IPS DF 4.7 (cell line): Measurements from ENCODE around the gene PAQR5.
"Not testable (repeated sequence)": the region's sequence is repeated elsewhere in the genome, so short reads cannot be mapped to it uniquely, and the experiment has no call there.

Experiments used
- DNase-seq: peaks from one replicate; pipeline ENCODE4 v3.0.0-alpha.2; 2013; ENCODE audit warnings: low spot score; ENCODE audit errors: extremely low read depth

PAQR5 gene

DNA sequence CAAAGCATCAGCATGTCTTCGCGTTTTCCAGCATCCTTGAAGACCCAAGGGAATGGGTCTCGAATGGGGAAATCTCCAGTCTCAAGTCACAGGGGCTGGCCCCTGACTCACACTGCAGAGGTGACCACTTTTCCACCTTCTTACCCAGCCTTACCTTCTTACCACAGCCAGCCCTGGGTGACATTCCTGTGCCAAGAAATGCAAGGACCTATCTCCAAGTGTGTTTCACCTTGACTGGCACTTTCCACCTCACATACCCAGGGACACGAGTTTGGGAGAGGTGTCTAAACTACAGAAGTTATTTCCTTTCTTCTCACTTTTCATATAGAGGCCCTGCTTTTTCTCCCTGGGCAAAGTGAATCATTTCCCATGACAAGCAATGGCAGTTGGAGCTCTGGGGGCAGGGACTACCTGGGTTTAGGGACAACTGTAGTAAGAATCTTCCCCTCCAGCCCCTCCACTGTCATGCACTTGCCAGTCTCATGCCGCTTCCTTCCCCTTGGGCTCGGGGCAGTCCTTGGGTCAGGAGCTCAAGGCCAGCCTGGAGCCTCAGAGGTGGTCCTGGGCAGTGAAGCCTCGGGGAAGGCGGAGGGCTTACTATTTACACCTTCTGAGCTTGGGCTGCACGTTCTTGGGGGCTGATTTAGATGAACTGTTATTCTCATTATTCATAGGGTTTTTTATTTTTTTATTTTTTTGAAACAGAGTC, 16.8 kb downstream of the PAQR5 start:
- no peak for DNase-seq

DNA sequence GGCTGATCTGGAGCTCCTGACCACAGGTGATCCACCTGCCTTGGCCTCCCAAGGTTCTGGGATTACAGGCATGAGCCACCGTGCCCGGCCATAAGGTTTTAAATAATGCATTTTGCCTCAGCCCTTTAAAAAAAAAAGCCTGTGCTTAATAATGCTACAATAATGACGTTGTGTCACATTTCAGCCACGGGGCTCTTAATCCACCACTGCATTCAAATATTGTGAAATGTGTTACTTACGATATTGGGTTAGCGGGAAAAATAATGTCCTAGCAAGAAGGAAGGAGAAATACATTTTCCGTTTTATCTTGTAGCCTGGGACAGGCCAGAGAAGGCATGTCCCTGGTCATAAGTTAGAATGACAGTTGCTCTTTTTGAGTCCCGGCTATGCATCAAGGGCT, 17.6 kb downstream of the PAQR5 start:
- no peak for DNase-seq

DNA sequence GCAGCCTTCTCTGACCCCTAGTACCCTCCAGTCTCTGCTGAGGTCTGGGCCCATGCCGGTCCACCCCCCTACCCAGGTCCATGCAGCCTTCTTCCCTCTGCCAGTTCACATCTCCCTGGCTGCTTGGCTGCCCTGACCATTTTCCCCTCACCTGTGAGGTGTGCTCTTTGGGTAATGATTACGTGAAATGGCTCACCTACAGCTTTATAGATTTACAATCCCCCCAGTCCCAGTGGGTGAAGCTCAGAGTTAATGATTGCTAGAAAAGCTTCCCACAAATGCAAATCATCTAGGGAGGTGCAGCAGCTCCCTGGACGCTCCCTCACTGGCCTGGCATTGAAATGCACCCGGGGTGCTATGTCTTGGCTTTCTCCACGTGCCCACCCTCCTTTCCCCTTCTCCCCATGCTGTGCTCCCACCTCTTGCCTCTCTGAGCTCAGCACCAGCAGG, 18.7 kb downstream of the PAQR5 start:
- DNase-seq: no peak

DNA sequence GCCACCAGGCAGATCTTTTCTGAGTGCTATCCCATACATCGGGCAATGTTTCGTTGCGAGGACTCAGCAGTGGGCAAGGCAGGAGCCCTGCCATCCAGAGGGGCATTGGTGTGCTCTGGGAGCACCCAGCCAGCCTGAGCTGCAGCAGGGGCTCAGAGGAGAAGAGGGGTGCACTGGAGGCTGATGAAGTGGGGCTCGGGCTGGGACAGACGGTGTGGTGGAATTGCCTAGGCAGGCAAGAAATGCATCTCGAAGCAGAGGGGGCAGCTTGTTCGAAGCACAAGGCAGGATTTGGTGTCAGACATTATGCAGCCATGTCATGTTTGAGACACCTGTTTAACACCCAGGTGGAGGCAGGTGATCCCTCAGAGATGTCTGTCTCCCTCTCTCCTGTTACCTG, 19.3 kb downstream of the PAQR5 start:
- no peak for DNase-seq

DNA sequence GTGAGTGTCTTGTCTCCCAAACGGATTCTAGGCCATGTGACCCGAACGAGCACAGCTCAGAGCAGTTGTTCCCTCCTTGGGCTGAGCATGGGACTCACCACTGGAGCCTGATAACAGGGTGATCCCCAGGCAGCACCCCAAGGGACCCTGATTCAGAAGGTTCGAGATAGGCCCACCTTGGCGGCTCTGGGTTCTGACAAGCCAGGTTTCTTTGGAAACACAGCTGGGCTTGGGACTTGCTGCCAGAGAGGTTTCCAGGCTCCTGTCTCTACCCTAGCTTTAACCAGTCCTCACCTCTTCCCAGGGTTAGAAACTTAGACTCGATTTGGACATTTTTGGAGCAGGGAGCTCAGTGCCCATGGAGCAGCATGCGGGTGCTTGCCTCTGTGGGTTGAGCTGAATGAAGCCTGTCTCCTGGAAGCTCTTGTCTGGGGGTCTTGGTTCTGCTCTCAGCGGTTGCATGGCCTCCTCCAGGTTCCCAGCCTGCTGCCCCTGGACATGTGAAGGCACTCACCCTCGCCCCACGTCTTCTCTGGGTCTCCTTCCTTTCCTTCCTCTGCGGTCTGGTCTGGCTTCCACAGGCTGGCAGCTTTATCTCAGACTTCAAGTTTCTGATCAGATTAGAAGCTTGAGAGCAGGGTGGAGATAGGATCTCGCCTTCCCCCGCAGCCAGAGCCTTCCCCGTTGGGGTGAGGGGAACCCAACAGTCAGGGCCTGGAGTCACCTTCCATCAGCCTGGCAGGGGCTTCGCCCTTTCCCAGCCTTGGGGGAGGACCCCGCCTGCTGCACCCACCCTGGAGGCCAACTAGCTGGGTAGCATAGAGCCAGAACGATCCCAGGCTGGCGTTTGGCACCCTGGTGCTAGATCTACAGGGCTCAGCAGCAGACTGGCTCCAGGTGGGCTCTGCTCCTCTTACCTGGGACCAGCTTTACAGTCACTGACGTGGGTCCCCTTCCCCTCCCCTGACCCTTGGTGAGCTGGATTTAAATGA, 21.0 kb downstream of the PAQR5 start:
- DNase-seq: no peak

DNA sequence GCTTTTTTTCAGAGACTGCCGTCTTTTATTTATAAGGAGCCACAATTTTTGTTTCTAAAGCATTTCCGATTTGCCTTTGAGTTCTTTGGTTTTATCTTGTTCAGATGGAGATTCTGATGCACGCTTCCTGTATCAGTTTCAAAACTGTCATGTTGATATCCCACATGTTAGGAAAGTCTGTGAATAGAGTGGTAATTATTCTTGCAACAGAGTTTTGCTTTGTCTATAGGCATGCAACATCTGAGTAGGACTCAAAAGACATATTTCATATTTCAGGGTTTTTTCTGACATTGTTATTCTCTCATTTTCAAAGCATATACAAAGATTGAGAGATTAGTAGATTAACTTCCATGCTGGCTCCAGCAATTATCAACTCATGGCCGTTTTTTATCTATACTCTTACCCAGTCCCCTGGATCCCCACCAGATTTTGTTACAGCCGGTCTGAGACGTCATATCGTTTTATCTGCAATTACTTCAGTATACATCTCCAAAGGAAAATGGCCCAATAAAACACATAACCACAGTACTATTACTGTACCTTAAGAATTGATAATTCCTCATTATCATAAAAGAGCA, 22.4 kb downstream of the PAQR5 start:
- no peak for DNase-seq

DNA sequence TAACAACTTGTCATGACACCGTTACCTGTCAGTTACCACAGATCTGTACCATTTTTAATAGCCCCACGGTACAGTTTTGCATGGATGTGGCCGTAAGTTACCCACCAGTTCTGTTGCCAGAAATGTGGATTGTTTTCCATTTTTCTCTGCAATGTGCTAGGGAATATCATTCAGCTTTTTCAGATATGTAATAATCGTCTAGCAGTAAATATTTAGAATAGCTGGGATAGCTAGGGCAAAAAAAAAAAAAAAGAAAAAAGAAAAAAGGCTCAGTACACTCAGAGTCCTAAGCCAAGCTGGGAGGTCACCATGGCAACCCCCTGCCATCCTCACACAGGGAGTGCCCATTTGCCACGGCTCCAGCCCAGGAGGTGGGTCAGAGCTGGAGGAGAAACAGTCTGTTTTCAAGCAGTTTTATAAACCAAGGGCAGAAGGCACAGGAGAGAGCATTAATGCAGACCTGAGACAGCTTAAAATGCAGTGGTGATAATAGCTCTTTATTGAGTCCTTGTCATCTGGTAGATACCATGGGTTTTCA, 25.2 kb downstream of the PAQR5 start:
- no peak for DNase-seq

DNA sequence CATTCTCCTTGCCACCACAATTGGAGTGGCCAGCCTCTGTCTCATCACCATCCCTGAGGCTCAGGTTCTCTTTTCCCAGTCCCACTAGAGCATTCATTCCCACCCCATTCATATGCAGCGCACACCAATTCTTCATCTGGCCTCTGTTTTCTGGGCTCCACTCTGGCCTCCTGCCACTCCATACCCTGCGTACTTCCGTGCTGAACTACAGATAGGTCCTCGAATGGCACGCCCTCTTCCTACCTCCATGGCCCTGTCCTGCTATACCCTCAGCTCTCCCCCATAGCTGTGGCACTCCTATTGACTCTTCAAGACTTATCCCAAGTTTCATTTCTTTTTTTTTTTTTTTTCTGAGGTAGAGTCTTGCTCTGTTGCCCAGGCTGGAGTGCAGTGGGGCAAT, 25.9 kb downstream of the PAQR5 start:
- no peak for DNase-seq

DNA sequence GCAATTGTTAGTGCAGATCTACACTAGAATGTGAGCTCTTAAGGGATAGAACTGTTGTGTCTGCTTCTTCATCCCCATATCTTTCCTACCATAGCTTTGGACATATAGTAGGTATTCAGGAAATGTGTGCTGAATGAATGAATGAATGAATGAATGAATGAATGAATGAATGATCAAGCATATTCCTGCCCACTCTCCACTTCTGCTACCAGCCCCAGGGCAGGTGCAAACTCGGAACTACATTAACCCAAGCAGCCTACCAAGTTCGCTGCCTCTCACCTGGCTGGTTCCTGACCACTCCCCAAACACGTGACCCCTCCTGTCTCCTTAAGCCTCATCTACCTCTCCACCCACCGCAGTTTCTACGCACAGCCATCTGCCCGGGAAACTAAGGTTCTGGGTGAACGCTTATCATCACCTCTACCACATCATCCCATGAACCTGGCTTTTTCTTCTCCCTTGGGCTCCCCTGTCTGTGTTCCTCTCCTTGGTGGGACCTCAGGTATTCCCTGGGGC, 26.8 kb downstream of the PAQR5 start:
- DNase-seq: no peak

DNA sequence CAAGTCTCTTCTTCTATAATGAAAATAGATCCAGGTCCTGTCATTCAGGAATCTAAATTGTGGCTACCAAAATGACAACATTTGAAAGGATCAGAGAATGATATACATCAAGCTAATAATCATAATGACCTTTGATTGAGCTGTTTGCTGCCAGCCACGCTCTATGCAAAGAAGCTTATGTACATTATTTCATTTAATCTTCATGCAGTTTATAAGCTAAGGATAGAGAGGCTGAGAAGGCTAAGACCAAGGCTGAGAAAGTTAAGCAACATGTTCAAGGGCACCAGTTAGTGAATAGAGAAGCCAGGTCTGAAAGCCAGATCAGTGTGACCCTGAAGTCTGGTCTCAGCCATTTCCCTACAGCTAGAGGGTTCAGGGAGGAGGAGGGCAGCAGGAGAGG, 29.4 kb downstream of the PAQR5 start:
- DNase-seq: no peak

DNA sequence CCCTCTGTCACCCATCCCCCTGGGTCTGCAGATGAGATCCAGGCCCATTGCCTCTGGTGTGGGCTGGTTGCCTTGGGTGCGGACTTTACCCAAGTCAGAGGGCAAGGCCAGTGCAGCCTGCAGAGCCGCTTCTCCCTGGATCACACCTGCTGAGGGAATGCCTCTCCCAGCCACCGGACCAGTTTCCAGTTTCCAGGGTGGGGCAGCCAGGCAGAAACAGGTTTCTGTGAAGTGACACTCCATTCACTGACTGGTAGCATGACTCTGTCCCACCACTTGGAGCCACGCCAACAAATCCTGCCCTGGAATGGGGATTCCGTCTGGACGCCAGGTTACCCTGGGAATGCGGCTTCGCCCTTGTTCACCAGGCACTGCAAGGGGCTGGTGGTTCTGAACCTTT, 30.0 kb downstream of the PAQR5 start:
- DNase-seq: no peak

DNA sequence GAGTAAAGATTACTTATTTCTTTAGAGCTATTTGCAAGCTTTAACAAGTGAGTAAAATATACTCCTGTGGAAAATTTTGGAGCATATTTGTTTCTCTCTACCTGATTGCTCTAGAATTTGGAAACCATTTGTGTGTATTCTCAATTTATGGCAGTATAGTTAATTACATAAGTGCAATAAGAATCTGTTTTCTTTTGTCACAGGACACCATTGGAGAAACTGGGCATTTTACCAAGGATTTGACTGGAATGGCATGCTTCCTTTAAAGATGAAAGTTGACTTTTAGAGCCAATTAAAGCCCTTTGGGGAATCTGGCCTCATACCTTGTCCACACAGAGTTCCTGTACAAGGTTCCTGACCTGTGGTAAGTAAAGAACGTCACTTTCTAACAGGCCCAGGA, 38.4 kb downstream of the PAQR5 start:
- DNase-seq: no peak

DNA sequence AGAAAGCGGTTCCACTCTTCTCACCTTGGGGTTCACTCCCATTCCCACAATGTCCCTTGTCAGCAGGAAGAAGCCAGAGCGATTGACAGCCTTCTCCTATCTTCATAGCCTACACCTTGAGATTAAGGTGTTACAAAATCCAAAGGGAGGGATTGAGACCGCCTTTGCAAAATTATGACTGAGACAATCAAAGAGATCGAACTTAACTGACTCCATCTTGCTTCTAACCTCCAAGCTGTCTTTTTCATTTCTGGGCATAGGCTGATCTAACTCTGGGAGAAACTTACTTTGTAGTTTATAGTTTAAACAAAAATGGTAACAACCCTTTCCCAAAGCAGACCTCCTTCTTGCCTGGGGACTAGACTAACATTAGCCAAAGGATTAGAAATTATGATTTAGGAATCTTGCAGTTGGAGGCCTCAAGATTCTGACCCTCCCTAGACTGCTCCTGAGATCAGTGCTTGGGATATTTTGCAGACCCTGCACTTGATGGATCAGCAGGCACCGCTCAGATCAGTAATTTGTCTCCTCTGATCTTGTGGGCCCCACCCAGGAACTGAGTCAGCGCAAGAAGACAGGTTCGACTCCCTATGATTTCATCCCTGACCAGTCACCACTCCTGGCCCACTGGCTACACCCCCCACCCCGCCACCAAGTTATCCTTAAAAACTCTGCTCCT, 40.0 kb downstream of the PAQR5 start:
- no peak for DNase-seq

DNA sequence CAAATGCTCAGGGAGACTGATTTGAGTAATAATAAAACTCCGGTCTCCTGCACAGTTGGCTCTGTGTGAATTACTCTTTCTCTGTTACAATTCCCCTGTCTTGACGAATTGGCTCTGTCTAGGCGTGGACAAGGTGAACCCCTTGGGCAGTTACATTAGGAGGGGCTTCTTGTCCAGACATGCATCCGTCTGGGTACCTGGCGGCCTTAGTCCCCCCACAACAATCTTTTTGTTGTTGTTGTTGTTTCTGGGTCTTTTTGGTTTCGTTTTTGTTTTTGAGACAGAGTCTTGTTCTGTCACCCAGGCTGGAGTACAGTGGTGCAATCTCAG, 40.5 kb downstream of the PAQR5 start:
- DNase-seq: not testable (repeated sequence)

DNA sequence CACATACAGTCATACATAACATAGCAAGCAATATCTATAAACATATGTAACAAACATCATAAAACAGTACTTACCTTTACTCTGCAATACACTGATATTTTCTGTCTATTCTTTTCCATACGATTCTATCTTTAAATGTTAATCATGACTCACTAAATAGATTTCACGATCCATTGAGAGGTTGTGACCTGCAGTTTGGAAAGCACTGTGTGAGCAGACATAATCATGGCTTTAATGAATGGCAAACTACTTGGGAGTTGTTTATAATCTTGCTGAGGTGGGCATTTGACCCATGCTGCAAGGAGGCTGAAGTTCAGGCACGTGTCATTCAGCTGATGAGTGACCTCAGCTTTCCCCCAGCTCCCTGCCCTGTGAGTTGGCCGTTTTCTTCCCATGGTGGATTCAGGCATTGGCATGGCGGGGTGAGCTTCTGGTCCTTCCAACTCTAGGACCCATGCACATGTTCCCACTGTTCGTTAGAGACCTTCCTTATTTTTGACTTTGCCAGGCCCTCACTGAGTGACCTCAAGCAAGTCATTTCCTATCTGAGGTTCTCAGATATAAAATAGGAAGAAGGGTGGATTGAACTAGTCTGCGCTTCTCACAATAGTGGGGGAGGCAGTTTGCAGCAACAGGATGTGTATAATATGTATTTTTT, 41.7 kb downstream of the PAQR5 start:
- DNase-seq: no peak

DNA sequence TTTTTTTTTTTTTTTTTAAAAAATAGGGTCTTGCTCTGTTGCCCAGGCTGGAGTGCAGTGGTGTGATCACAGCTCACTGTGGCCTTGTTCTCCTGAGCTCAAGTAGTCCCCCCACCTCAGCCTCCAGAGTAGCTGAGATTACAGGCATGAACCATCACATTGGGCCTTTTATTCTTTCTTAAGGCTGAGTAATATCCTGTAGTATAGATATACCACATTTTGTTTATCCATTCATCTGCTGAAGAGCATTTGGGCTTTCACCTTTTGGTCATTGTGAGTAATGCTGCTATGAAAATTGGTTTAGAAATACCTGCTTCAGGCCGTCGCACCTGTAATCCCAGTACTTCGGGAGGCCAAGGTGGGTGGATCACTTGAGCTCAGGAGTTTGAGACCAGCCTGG, 42.6 kb downstream of the PAQR5 start:
- DNase-seq: no peak

DNA sequence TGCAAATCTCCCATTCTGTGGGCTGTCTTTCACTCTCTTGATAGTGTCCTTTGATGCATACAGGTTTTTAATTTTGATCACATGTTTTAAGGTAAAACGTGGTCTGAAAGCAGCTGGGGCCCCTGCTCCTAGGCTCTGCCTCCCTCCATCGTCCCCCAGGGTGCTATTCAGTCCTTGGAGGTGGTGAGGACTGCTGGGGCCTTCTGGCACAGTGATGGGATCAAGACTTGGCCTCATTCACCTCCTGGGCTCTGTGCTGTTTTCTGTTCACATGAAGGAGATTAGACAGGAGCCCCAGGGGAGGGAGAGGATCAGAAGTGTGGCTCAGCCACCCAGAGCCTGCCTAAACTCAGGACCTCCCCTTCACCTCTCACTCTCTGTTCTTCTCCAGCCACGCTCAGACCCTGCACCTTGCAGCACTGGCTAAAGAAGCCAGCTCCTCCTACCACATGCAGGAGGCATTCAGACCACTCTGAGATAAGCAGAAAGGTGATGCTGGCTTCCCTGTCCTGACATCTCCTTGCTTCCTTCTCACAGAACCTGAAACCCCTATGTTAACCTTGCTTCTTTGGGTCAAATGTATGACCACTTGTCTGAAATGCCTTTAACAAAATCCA, 43.9 kb downstream of the PAQR5 start:
- DNase-seq: no peak

DNA sequence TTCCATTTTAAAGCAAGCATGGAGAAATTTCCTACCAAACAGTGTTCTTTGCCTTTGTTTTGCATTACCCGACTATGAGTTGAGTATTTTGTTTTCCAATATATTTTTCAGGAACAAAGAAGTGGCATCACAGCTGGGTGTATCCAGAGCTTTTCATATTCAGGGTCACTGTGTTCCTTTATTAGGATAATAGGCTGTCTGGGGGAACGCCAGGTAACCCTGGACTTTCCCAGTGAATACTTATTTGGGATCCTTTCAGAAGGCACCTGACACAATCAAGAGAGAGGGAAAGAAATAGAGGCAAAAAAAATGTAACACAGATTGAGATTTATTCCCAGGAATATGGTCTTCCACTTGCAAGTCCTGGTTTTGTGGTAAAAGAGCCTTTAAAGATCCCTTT, 44.4 kb downstream of the PAQR5 start:
- DNase-seq: no peak

DNA sequence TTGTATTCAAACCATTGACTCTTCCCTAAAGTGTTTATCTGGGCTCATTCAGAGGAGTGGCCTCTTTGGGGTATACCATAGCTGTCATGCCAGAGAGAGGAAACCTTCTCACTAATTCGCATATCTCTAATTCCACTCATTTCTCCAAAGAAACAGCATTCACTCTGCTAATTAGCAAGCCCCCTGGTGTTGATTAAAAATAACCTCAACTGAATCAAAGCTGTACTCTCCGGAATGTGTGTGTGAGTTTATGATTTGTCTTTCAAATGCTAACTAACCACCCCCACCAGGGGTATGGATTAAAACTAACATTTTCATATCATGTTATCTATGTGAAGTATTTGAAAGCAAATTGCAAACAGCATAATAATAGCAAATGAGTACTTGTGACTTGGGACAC, 45.5 kb downstream of the PAQR5 start:
- DNase-seq: no peak

DNA sequence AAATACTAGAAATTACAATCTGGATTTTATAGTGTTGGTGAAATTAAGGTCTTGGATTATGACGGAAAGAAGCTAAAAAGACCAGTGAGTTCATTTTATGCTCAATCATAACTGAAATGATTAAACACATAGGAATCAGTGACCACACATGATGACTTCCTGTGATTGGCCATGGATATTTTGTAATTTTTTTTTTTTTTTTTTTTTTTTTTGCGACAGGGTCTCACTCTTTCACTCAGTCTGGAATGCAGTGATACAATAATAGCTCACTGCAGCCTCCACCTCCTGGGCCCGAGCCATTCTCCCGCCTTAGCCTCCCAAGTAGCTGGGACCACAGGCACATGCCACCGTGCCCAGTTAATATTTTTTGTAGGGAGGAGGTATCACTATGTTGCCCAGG, 47.4 kb downstream of the PAQR5 start:
- DNase-seq: no peak
